Right atrium auricular region (tissue), 2 donors: Measurements from ENCODE around the gene DTX3. TPM values are rescaled to one million over a fixed set of nuclear protein-coding genes. Genes with fewer than 3 reads are reported as not detected.

ENCODE experiments used
- DNase-seq: peaks from one replicate; pipeline ENCODE4 v3.0.0-alpha.2; 2019; ENCODE audit warnings: low spot score
- H3K27ac ChIP-seq, 2 donors: fragments of 200-600 bp; sonication (generic); 1 replicate in 1 of 2; 2 replicates in 1 of 2; pipeline ENCODE4 v1.5.1; 2016 to 2019
- H3K27me3 ChIP-seq, 2 donors: fragments of 200-600 bp; sonication (generic); one replicate each; pipeline versions ENCODE4 v1.5.1 to v1.6.0; 2017 to 2019
- H3K36me3 ChIP-seq: fragments of 200-600 bp; sonication (generic); one replicate; pipeline ENCODE4 v1.5.1; 2016
- H3K4me1 ChIP-seq, 2 donors: fragments of 200-600 bp; sonication (generic); one replicate each; pipeline versions ENCODE4 v1.5.1 to v1.6.0; 2017 to 2019
- H3K4me3 ChIP-seq, 2 donors: fragments of 200-600 bp; sonication (generic); 1 replicate in 1 of 2; 2 replicates in 1 of 2; pipeline ENCODE4 v1.5.1; 2017 to 2019; ENCODE audit warnings: mild to moderate bottlenecking in 1 of 2, moderate library complexity in 1 of 2
- H3K9me3 ChIP-seq, 2 donors: fragments of 200-600 bp; sonication (generic); one replicate each; pipeline ENCODE4 v1.5.1; 2019
- CTCF ChIP-seq, 2 donors: fragments of 200-600 bp; sonication (generic); IDR thresholded peaks; one replicate each; pipeline ENCODE4 v1.5.1; 2019; ENCODE audit warnings: antibody characterized with exemption in 2 of 2
- total RNA-seq, 2 donors: library from RNA; depleted of rRNA; stranded (reverse); fragments of >200 nt; gene quantifications; one replicate each; pipeline ENCODE4 v1.1.0, GENCODE V29; 2016

DTX3 gene
- total RNA-seq, 2 donors from 2014 or later: 22.3 to 32.5 TPM

GRCh38 chr12:57610554-57611107 is 6.0 kb downstream of the DTX3 start:
- H3K27ac ChIP-seq: peak overlapping the region; percentile 85 to 87
- no peak for TF ChIP-seq CTCF (IDR thresholded peaks at IDR 0.05)

GRCh38 chr12:57611108-57611826 is 6.6 kb downstream of the DTX3 start, which contains the start of gene ARHGEF25:
Gene ARHGEF25 (plus strand): TSS chr12:57611435. CDS start chr12:57611895, 460 bp downstream.
- DNase-seq: no peak

More at GRCh38 chr12:57610554-57611107, 6.0 kb downstream of the DTX3 start:
- H3K27me3 ChIP-seq: no peaks in the 10 kb centered on the region
- no peaks in the 10 kb centered on the region for H3K36me3 ChIP-seq
- H3K4me3 ChIP-seq: peak overlapping the region; percentile 78 to 82
- no peak for DNase-seq
- H3K4me1 ChIP-seq: peaks cover 0 to 52% of the 10 kb centered on the region in 2 donors
- no peaks in the 10 kb centered on the region for H3K9me3 ChIP-seq

GRCh38 chr12:57611827-57612710 is 7.4 kb downstream of the DTX3 start:
- H3K36me3 ChIP-seq: no peaks in the 10 kb centered on the region
- H3K4me3 ChIP-seq: peak overlapping the region; percentile 78 to 82
- H3K4me1 ChIP-seq: peaks cover 0 to 48% of the 10 kb centered on the region in 2 donors
- peak overlapping the region; percentile 85 to 87 for H3K27ac ChIP-seq
- no peak for TF ChIP-seq CTCF (IDR thresholded peaks at IDR 0.05)
- no peaks in the 10 kb centered on the region for H3K27me3 ChIP-seq
- DNase-seq: no peak
- H3K9me3 ChIP-seq: no peaks in the 10 kb centered on the region

More at GRCh38 chr12:57611108-57611826, 6.6 kb downstream of the DTX3 start, which contains the start of gene ARHGEF25:
- Histone ChIP-seq H3K9me3 (no peaks in the 10 kb centered on the region), H3K4me1 (peaks cover 0 to 48% of the 10 kb centered on the region in 2 donors), H3K4me3 (peak within 1 kb of the TSS; percentile 78 to 82), H3K27me3 (no peaks in the 10 kb centered on the region), H3K36me3 (no peaks in the 10 kb centered on the region), H3K27ac (peak within 1 kb of the TSS; percentile 85 to 87)
- TF ChIP-seq CTCF (IDR thresholded peaks at IDR 0.05): no peak

GRCh38 chr12:57612711-57613426 is 8.2 kb downstream of the DTX3 start:
- H3K4me3 ChIP-seq: peak overlapping the region in 1 of 2 donors; percentile 82
- TF ChIP-seq CTCF (IDR thresholded peaks at IDR 0.05): no peak
- peak overlapping the region in 1 of 2 donors; percentile 85 for H3K27ac ChIP-seq
- H3K9me3 ChIP-seq: no peaks in the 10 kb centered on the region
- H3K4me1 ChIP-seq: peaks cover 0 to 48% of the 10 kb centered on the region in 2 donors
- H3K27me3 ChIP-seq: no peaks in the 10 kb centered on the region
- no peaks in the 10 kb centered on the region for H3K36me3 ChIP-seq
- no peak for DNase-seq

- Histone ChIP-seq H3K4me1 (peaks cover 0 to 48% of the 10 kb centered on the region in 2 donors), H3K9me3 (no peaks in the 10 kb centered on the region), H3K27ac (no peak overlapping the region), H3K4me3 (no peak overlapping the region), H3K36me3 (no peaks in the 10 kb centered on the region), H3K27me3 (no peaks in the 10 kb centered on the region)
- TF ChIP-seq CTCF (IDR thresholded peaks at IDR 0.05): no peak
- DNase-seq: no peak
These were observed 8.9 kb downstream of the DTX3 start for GRCh38 chr12:57613427-57614109.
